Omental fat pad (tissue), 4 donors: ENCODE measurements around the gene IDH2. TPM values are rescaled to one million over a fixed set of nuclear protein-coding genes. Genes with fewer than 3 reads are reported as not detected.
"Not testable (repeated sequence)": the region's sequence is repeated elsewhere in the genome, so short reads cannot be mapped to it uniquely, and the experiment has no call there.

Experiments
- ATAC-seq: fragments of 150-250 bp; one replicate; pipeline ENCODE4 v1.9.1; 2016; ENCODE audit warnings: mild to moderate bottlenecking, moderate library complexity; ENCODE audit not compliant: low FRiP score
- DNase-seq: peaks from one replicate; pipeline ENCODE4 v3.0.0-alpha.2; 2019; ENCODE audit warnings: low spot score
- total RNA-seq, 4 donors: library from RNA; depleted of rRNA; stranded (reverse); fragments of >200 nt; gene quantifications; one replicate each; pipeline ENCODE4 v1.1.0, GENCODE V29; 2016
- TF ChIP-seq, protein P1 (sequence below), 3 donors: fragments of 450-650 bp; IDR thresholded peaks; one replicate each; pipeline ENCODE4 v1.5.1; 2016 to 2017; ENCODE audit warnings: antibody characterized with exemption in 3 of 3, mild to moderate bottlenecking in 3 of 3, moderate library complexity in 2 of 3

IDH2 gene
- total RNA-seq, 4 donors from 2014 or later: 24.9 to 43.7 (median 35.2) TPM

DNA sequence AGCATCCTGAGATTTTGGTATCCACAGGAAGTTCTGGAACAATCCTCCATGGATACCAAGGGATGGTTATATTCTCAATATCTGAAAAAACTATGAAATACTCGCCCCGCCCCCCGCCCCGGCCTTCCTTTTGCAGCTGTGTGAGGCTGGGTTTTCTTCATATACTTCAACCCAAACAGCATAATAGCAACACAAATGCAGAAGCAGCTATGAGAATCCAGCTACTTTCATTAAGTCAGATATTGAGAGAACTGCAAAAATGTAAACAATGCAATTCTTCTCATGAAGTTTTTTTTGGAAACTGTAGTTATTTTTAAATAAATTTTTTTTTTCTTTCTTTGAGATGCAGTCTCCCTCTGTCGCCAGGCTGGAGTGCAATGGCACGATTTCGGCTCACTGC is 10.9 kb upstream of the IDH2 start:
- TF ChIP-seq, protein P1, sequence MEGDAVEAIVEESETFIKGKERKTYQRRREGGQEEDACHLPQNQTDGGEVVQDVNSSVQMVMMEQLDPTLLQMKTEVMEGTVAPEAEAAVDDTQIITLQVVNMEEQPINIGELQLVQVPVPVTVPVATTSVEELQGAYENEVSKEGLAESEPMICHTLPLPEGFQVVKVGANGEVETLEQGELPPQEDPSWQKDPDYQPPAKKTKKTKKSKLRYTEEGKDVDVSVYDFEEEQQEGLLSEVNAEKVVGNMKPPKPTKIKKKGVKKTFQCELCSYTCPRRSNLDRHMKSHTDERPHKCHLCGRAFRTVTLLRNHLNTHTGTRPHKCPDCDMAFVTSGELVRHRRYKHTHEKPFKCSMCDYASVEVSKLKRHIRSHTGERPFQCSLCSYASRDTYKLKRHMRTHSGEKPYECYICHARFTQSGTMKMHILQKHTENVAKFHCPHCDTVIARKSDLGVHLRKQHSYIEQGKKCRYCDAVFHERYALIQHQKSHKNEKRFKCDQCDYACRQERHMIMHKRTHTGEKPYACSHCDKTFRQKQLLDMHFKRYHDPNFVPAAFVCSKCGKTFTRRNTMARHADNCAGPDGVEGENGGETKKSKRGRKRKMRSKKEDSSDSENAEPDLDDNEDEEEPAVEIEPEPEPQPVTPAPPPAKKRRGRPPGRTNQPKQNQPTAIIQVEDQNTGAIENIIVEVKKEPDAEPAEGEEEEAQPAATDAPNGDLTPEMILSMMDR (IDR thresholded peaks at IDR 0.05): no peak
- ATAC-seq: no peak
- no peak for DNase-seq

DNA sequence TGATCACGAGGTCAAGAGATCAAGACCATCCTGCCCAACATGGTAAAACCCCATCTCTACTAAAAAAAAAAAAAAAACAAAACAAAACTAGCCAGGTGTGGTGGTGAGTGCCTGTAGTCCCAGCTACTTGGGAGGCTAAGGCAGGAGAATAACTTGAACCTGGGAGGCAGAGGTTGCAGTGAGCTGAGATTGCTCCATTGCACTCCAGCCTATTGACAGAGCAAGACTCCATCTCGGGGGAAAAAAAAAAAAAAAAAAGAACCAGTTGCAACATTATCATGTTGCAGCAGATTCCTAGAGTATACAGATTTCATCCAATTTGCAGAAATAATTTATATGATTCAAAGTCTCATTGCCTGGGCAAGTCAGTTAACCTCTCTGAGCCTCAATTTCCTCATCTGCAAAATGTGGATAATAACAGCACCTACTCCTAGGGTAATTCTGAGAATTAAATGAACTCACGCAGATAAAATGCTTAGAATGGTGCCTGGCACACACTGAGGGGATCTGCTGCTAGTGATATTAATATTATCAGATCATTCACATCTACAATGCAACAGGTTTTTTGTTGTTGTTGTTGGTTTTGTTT is 7.0 kb upstream of the IDH2 start:
- ATAC-seq, DNase-seq: not testable (repeated sequence)

DNA sequence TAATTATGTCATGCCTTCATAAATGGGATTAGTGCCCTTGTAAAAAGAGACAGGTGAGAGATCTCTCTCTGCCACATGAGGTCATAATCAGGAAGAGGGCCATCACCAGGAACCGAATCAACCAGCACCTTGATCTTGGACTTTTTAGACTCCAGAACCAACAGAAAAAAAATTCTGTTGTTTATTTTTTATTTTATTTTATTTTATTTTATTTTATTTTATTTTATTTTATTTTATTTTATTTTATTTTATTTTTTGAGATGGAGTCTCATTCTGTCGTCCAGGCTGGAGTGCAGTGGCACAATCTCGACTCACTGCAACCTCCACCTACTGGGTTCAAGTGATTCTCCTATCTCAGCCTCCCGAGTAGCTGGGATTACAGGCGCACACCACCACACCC is 5.8 kb upstream of the IDH2 start:
- DNase-seq, ATAC-seq: not testable (repeated sequence)

DNA sequence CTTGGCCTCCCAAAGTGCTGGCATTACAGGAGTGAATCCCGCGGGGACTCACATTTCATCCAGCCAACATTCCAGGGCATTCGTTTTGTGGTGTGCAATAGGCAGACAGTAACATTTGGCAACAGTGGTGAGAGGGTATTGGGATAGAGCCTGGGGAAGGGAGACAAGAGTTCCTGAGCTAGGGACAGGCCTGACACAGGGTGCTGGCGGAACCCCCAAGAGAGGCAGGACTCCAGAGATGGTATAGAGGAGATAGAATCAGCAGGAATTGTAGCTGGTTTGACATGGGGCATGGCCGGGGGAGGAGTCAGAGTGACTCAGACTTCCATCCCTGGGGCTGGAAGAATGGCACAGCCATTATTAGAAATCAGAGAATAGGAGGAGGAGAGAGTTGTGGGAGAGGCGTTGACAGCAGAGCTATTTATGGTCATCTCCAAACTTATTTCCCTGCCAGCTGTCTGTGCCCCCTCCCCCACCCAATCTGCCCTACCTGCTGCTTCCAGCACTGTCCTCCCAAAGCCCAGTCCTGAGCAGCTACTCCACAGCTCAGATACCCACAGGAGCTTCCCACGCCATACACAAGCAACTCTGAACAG is 4.4 kb upstream of the IDH2 start:
- DNase-seq (no peak), ATAC-seq (no peak)
- TF ChIP-seq, protein P1 (IDR thresholded peaks at IDR 0.05): no peak

DNA sequence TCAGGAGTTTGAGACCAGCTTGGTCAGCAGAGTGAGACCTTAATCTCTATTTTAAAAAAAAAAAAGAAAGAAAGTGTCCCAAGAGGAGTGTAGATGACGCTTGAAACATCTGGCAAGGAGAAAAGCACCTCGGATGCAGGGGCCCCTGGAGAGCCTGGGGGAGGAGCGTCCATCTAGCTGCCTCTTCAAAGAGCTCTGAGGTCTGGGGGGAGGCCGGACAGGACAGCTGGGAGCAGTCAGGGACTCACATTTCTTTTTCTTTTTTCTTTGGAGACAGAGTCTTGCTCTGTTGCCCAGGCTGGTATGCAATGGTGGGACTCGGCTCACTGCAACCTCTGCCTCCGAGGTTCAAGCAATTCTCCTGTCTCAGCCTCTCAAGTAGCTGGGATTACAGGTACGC is 3.3 kb upstream of the IDH2 start:
- TF ChIP-seq, protein P1 (IDR thresholded peaks at IDR 0.05): no peak
- ATAC-seq (no peak), DNase-seq (no peak)

DNA sequence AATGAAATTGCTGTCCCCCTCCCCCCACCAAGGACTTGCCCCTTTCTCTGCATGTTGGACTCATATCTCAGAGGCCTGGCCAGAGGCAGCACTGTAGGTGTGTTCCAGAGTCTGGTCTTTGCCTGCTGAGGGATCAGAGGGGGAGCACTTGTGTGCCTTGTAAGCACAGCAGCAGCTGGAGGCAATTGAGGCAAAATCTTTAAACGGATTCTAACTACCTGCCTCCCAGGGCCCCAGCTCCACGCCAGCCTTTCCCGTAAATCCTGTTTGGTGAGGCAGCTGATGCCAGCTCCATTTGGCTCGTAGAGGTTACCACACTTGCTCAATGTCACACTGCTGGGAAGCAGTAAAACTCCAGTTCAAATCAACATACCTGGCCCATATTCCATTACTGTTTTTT is 2.3 kb upstream of the IDH2 start:
- ATAC-seq (no peak), DNase-seq (no peak)
- TF ChIP-seq, protein P1 (IDR thresholded peaks at IDR 0.05): no peak

DNA sequence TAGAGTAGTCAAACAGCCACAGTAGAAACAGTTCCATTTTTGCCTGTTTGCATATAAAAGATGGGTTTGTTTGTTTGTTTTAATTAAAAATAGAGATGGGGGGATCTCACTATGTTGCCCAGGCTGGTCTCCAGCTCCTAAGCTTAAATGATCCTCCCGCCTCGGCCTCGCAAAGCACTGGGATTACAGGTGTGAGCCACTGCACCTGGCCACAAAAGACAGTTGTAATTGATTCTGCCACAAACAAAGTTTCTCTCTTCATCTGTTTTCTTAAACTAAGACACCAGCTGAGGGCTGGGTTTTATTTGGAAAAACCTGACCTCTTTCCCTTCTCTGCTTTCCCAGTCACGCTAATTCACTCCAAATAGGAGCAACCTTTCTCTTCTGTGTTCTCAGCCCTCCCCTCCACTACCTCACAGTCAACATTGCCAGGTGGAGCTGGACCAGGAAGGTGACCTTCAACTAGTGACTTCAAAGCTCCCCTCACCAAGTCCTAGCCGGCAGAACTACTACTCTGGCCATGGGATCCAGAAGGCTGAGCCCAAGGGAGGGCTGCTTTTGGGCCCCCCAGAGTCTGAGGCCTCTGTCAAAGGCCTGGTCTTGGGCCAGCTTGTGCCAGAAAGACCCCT is 1.5 kb upstream of the IDH2 start:
- ATAC-seq (no peak), DNase-seq (no peak)
- TF ChIP-seq, protein P1 (IDR thresholded peaks at IDR 0.05): no peak
